GM19452 (cell line): ENCODE measurements around the gene HIBADH.
"Not testable (repeated sequence)": the region's sequence is repeated elsewhere in the genome, so short reads cannot be mapped to it uniquely, and the experiment has no call there.

Experiments
- ATAC-seq: cut with Tn5 transposase; IDR thresholded peaks from one replicate; pipeline ENCODE4 v1.9.1; 2021; ENCODE audit not compliant: unreplicated experiment

The HIBADH gene

DNA sequence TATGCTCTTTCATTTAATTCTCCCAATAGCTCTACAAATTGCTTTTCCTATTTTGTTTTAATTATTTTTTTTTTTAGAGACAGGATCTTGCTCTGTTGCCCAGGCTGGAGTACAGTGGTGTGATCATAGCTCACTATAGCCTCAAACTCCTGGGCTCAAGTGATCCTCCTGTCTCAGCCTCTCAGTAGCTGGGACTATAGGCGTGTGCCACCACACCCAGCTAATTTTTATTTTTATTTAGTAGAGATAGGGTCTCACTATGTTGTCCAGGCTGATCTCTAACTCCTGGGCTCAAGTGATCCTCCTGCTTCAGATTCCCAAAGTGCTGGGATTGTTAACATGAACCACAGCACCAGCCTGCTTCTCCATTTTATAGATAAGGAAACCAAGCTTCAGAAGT is 151.3 kb downstream of the HIBADH start:
- not testable (repeated sequence) for ATAC-seq

GRCh38 chr7:27510541-27510940 is 152.1 kb downstream of the HIBADH start:
- ATAC-seq: no peak

GRCh38 chr7:27501879-27502278 is 160.8 kb downstream of the HIBADH start:
- not testable (repeated sequence) for ATAC-seq

GRCh38 chr7:27501001-27501400 is 161.7 kb downstream of the HIBADH start:
- ATAC-seq: no peak

DNA sequence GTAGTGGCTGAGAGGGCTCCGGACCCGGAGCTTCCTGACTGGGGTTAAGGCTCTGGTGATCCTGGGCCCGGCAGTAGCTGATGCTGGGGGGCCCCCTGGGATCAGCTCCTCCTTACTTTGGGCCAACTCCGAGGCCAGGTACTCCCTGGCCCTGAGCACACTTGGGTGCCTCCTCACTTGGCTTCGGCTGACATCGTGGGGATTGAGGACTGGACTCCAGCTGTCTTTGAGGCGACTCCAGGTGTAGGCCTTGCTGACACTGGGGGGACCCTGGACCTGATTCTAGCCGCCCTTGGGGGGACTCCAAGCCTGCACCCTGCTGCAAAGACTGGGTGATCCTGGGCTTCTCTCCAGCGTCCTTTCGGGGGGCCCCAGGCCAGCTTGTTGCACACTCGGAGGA is 170.5 kb downstream of the HIBADH start:
- no peak for ATAC-seq

DNA sequence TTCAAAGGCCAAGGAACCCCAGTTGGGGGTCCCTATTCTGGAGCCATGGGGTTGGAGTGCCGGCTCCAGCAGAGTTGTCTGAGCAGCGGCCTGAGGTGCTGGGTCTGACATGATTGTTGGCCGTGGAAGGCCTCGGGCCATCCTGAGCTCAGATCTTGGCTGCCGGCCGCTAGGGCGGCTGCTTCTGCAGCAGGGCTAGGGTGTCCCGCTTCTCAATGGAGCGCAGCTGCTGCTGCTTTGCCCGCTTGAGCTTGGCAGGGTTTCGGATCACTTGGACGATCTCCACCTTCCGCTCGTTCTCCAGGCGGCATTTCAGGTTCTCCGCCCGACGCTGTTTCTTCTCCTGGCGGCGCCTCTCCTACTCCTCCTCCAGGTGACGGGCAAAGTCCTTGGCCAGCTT is 171.1 kb downstream of the HIBADH start:
- ATAC-seq: no peak

GRCh38 chr7:27487509-27487908 is 175.2 kb downstream of the HIBADH start:
- ATAC-seq: no peak

- ATAC-seq: no peak
Measured at GRCh38 chr7:27484451-27484850, 178.2 kb downstream of the HIBADH start.

DNA sequence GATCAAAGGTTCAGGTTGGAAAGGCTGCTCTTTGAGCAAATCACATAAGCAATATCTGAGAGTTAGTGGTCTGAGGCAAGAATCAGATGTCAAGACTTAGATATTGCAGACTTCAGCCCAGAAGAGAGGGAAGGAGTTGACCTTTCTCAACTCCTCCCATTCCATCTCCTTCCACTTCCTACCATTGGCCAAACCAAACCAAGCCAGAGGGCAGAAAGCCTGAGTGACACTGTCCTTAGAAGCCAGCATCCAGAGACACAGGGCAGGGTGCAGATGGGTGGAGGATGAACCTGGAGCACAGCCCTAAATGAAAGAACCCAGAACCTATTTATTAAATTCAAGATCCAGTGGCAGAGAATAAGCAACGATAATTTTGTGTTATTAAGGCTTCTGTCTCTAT is 180.5 kb downstream of the HIBADH start:
- no peak for ATAC-seq

GRCh38 chr7:27478556-27478955 is 184.1 kb downstream of the HIBADH start:
- ATAC-seq: no peak

GRCh38 chr7:27478084-27478483 is 184.6 kb downstream of the HIBADH start:
- no peak for ATAC-seq

DNA sequence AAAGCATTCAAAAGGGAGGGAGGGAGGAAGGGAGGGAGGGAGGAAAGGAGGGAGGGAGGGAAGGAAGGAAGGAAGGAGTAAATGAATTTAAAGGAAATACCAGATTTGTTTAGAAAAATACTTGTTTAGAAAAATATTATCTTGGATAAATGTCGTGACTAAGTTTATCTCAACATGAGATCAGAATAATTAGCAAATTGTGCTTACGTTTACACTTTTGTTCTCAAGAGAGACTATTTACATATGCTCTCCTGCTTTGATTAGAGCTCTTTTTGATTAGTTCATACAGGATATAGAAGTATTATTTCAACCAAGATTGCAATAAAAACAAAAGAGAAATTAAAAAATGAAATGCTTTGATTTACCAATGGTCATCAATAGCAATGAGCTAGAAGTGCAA is 186.2 kb downstream of the HIBADH start:
- no peak for ATAC-seq
